Trophoblast cell (in vitro differentiated cells and primary cell): ENCODE results near the gene HOXB7.

Experiments
- DNase-seq, 2 donors: peaks; one replicate each; pipeline ENCODE4 v3.0.0-alpha.2; 2016
- H2AFZ ChIP-seq: 2 replicates; pipeline ENCODE4 v1.6.1; 2013; ENCODE audit warnings: low read length, moderate library complexity, mild to moderate bottlenecking; ENCODE audit not compliant: insufficient read depth, poor library complexity
- H2AK5ac ChIP-seq: 2 replicates; pipeline ENCODE4 v1.6.1; 2013; ENCODE audit warnings: mild to moderate bottlenecking, low read length
- H2BK120ac ChIP-seq: 2 replicates; pipeline ENCODE4 v1.6.1; 2013; ENCODE audit warnings: low read length, mild to moderate bottlenecking, moderate library complexity; ENCODE audit not compliant: insufficient read depth, poor library complexity
- H2BK12ac ChIP-seq: 2 replicates; pipeline ENCODE4 v1.6.1; 2013; ENCODE audit warnings: mild to moderate bottlenecking, low read length, moderate library complexity
- H2BK5ac ChIP-seq: 2 replicates; pipeline ENCODE4 v1.6.1; 2013; ENCODE audit warnings: low read length, low read depth, moderate library complexity, mild to moderate bottlenecking; ENCODE audit not compliant: poor library complexity
- H3K14ac ChIP-seq: 2 replicates; pipeline ENCODE4 v1.6.1; 2013; ENCODE audit warnings: mild to moderate bottlenecking, low read length
- H3K18ac ChIP-seq: 2 replicates; pipeline ENCODE4 v1.6.1; 2013; ENCODE audit warnings: mild to moderate bottlenecking, low read length
- H3K23ac ChIP-seq: 2 replicates; pipeline ENCODE4 v1.6.1; 2013; ENCODE audit warnings: low read length
- H3K27ac ChIP-seq: 2 replicates; pipeline ENCODE4 v1.5.1; 2013; ENCODE audit warnings: low read depth, mild to moderate bottlenecking, inconsistent platforms, low read length, moderate library complexity
- H3K27me3 ChIP-seq: 2 replicates; pipeline ENCODE4 v1.6.1; 2013; ENCODE audit warnings: inconsistent platforms, mild to moderate bottlenecking, low read length, moderate library complexity; ENCODE audit not compliant: insufficient read depth
- H3K36me3 ChIP-seq, 2 experiments: 1 replicate in 1 of 2; 2 replicates in 1 of 2; pipeline ENCODE4 v1.6.1; 2013; ENCODE audit warnings: low read length in 2 of 2, mild to moderate bottlenecking in 2 of 2, moderate library complexity in 1 of 2; ENCODE audit not compliant: insufficient read depth in 2 of 2, control insufficient read depth in 1 of 2
- H3K4ac ChIP-seq: 2 replicates; pipeline ENCODE4 v1.6.1; 2013; ENCODE audit warnings: low read depth, mild to moderate bottlenecking, low read length, moderate library complexity
- H3K4me1 ChIP-seq, 2 experiments: 1 replicate in 1 of 2; 2 replicates in 1 of 2; pipeline ENCODE4 v1.6.1; 2013; ENCODE audit warnings: low read length in 2 of 2, mild to moderate bottlenecking in 2 of 2, moderate library complexity in 1 of 2; ENCODE audit not compliant: insufficient read depth in 2 of 2, control insufficient read depth in 1 of 2
- H3K4me2 ChIP-seq: 2 replicates; pipeline ENCODE4 v1.6.1; 2013; ENCODE audit warnings: inconsistent platforms, mild to moderate bottlenecking, low read length, moderate library complexity
- H3K4me3 ChIP-seq: 2 replicates; pipeline ENCODE4 v1.5.1; 2013; ENCODE audit warnings: mild to moderate bottlenecking, low read depth, low read length, inconsistent platforms
- H3K79me1 ChIP-seq: one replicate; pipeline ENCODE4 v1.6.1; 2013; ENCODE audit warnings: low read length
- H3K79me2 ChIP-seq: 2 replicates; pipeline ENCODE4 v1.6.1; 2013; ENCODE audit warnings: low read length, mild to moderate bottlenecking; ENCODE audit not compliant: control insufficient read depth, insufficient read depth, poor library complexity
- H3K9ac ChIP-seq: 2 replicates; pipeline ENCODE4 v1.6.1; 2013; ENCODE audit warnings: mild to moderate bottlenecking, low read length
- H3K9me3 ChIP-seq: 2 replicates; pipeline ENCODE4 v1.6.1; 2013; ENCODE audit warnings: low read depth, mild to moderate bottlenecking, control low read depth, inconsistent platforms, low read length; ENCODE audit not compliant: insufficient read depth
- H4K12ac ChIP-seq: 2 replicates; pipeline ENCODE4 v1.6.1; 2013; ENCODE audit warnings: low read depth, mild to moderate bottlenecking, low read length, moderate library complexity
- H4K8ac ChIP-seq: 2 replicates; pipeline ENCODE4 v1.6.1; 2013; ENCODE audit warnings: low read depth, mild to moderate bottlenecking, low read length, moderate library complexity
- H4K91ac ChIP-seq: one replicate; pipeline ENCODE4 v1.6.1; 2013; ENCODE audit warnings: low read depth, mild to moderate bottlenecking, low read length, moderate library complexity
- WGBS: extraction: QIAGEN DNeasy Blood & Tissue Kit; methylation state at CpG from one replicate; pipeline ENCODE4 v1.1.7; 2013; ENCODE audit warnings: missing lambda C conversion rate; ENCODE audit not compliant: insufficient read length, insufficient coverage; ENCODE audit errors: extremely low coverage; 5-methylcytosine and 5-hydroxymethylcytosine counted together

HOXB7 gene

GRCh38 chr17:48589060-48589830 lies 21.6 kb downstream of the HOXB7 start:
- Histone ChIP-seq H4K12ac (no peak overlapping the region), H3K14ac (peak overlapping the region; percentile 42), H3K4me3 (no peak overlapping the region), H3K79me1 (peaks cover 10% of the 10 kb centered on the region), H4K8ac (peak overlapping the region; percentile 24), H3K9ac (no peak overlapping the region), H3K4me1 (peaks cover 29 to 47% of the 10 kb centered on the region in 2 experiments), H2BK5ac (no peak overlapping the region), H2AFZ (no peak overlapping the region), H3K9me3 (no peaks in the 10 kb centered on the region), H3K4ac (no peak overlapping the region), H2BK120ac (peak overlapping the region; percentile 34), H2BK12ac (no peak overlapping the region), H3K36me3 (no peaks in the 10 kb centered on the region), H2AK5ac (no peak overlapping the region), H3K27me3 (peaks cover under 1% of the 10 kb centered on the region), H3K79me2 (peaks cover 4% of the 10 kb centered on the region), H3K18ac (no peak overlapping the region), H3K23ac (no peak overlapping the region), H4K91ac (peak overlapping the region; percentile 32), H3K27ac (peak overlapping the region; percentile 29), H3K4me2 (peak overlapping the region; percentile 62)
- no peak for DNase-seq
- WGBS, result no CpG with 5 or more reads among the region's 10 CpGs

GRCh38 chr17:48588528-48588927 lies 22.3 kb downstream of the HOXB7 start:
- Histone ChIP-seq H3K36me3 (no peaks in the 10 kb centered on the region), H3K14ac (no peak overlapping the region), H3K9ac (no peak overlapping the region), H3K23ac (no peak overlapping the region), H3K79me1 (peaks cover 10% of the 10 kb centered on the region), H2AFZ (no peak overlapping the region), H4K12ac (no peak overlapping the region), H3K79me2 (peaks cover 4% of the 10 kb centered on the region), H2BK120ac (peak overlapping the region; percentile 54), H3K4ac (no peak overlapping the region), H3K4me3 (no peak overlapping the region), H3K27me3 (peaks cover 3% of the 10 kb centered on the region), H2AK5ac (no peak overlapping the region), H3K4me1 (peaks cover 28 to 47% of the 10 kb centered on the region in 2 experiments), H4K91ac (no peak overlapping the region), H4K8ac (no peak overlapping the region), H2BK5ac (no peak overlapping the region), H2BK12ac (peak overlapping the region; percentile 40), H3K18ac (no peak overlapping the region), H3K27ac (no peak overlapping the region), H3K4me2 (peak overlapping the region; percentile 62), H3K9me3 (no peaks in the 10 kb centered on the region)
- no CpG with 5 or more reads among the region's 2 CpGs for WGBS
- DNase-seq, result peak in 1 of 2 donors; percentile 27

DNA sequence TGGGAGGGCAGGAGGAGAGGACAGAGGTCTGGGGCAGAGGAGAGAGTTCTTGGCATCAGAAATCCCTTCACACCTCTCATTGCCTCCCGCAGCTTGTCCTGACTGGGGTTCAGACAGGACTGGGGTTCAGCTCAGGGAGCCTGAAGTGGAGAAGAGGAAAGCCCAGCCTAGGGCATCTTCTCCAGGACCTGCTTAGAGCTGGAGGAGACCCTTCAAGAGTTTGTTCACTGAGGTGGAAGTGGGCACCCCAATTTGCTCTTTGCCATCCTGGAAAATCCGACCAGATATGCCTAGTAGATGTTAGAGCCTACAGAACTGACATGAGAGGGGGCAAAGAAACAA lies 22.8 kb downstream of the HOXB7 start:
- no peak overlapping the region for H3K4ac ChIP-seq
- H4K8ac ChIP-seq, result peak overlapping the region; percentile 12
- peaks cover 6% of the 10 kb centered on the region for H3K79me1 ChIP-seq
- no peak overlapping the region for H3K14ac ChIP-seq
- no peak overlapping the region for H3K23ac ChIP-seq
- WGBS, result no CpG with 5 or more reads among the region's 2 CpGs
- H2AK5ac ChIP-seq, result peak overlapping the region; percentile 18
- peaks cover 24 to 43% of the 10 kb centered on the region in 2 experiments for H3K4me1 ChIP-seq
- no peak overlapping the region for H3K18ac ChIP-seq
- H3K27me3 ChIP-seq, result peaks cover 3% of the 10 kb centered on the region
- no peak overlapping the region for H3K9ac ChIP-seq
- no peaks in the 10 kb centered on the region for H3K9me3 ChIP-seq
- peak overlapping the region; percentile 11 for H2BK120ac ChIP-seq
- no peak overlapping the region for H3K4me3 ChIP-seq
- no peak overlapping the region for H4K12ac ChIP-seq
- peaks cover under 1% of the 10 kb centered on the region for H3K79me2 ChIP-seq
- peak overlapping the region; percentile 15 for H2BK12ac ChIP-seq
- DNase-seq, result no peak
- peak overlapping the region; percentile 25 for H4K91ac ChIP-seq
- H3K36me3 ChIP-seq, result no peaks in the 10 kb centered on the region
- H3K4me2 ChIP-seq, result no peak overlapping the region
- no peak overlapping the region for H2AFZ ChIP-seq
- H3K27ac ChIP-seq, result no peak overlapping the region
- H2BK5ac ChIP-seq, result no peak overlapping the region

GRCh38 chr17:48587276-48588073 lies 23.3 kb downstream of the HOXB7 start:
- H3K23ac ChIP-seq, result no peak overlapping the region
- no peak overlapping the region for H3K9ac ChIP-seq
- no peak overlapping the region for H3K14ac ChIP-seq
- peaks cover 5% of the 10 kb centered on the region for H3K79me1 ChIP-seq
- DNase-seq, result no peak
- H3K27ac ChIP-seq, result no peak overlapping the region
- H4K12ac ChIP-seq, result no peak overlapping the region
- H3K36me3 ChIP-seq, result no peaks in the 10 kb centered on the region
- peak overlapping the region; percentile 18 for H2AK5ac ChIP-seq
- H2AFZ ChIP-seq, result no peak overlapping the region
- H4K8ac ChIP-seq, result peak overlapping the region; percentile 12
- H3K18ac ChIP-seq, result no peak overlapping the region
- peaks cover 3% of the 10 kb centered on the region for H3K27me3 ChIP-seq
- peak overlapping the region; percentile 11 for H2BK120ac ChIP-seq
- no peaks in the 10 kb centered on the region for H3K9me3 ChIP-seq
- no peak overlapping the region for H3K4me2 ChIP-seq
- H3K4ac ChIP-seq, result no peak overlapping the region
- H3K79me2 ChIP-seq, result no peaks in the 10 kb centered on the region
- peak overlapping the region; percentile 49 for H4K91ac ChIP-seq
- no peak overlapping the region for H3K4me3 ChIP-seq
- peak overlapping the region; percentile 15 for H2BK12ac ChIP-seq
- peaks cover 27 to 42% of the 10 kb centered on the region in 2 experiments for H3K4me1 ChIP-seq
- H2BK5ac ChIP-seq, result no peak overlapping the region
- no CpG with 5 or more reads among the region's 5 CpGs for WGBS
